GM12878 (cell line): ENCODE measurements around the gene SHC3. TPM values are rescaled to one million over a fixed set of nuclear protein-coding genes. Genes with fewer than 3 reads are reported as not detected.

Experiments
- ATAC-seq: fragments of 200-7000 bp; cut with Tn5 transposase; 3 replicates; pipeline ENCODE4 v1.9.1; 2020; ENCODE audit warnings: mild to moderate bottlenecking, moderate library complexity
- BruUV-seq: library from RNA; stranded (reverse); fragments of 400-500 nt; replicated peaks from 2 replicates; lab custom pipeline; 2021; lab: Mats Ljungman, UMichigan
- CTCF ChIA-PET: fragments of 300-600 bp; sonication (Branson Sonifier 250); formaldehyde crosslinking; extraction: SDS; loops from one replicate; lab custom pipeline; 2021; ENCODE audit warnings: inconsistent platforms; lab: Yijun Ruan, JAX
- POLR2A ChIA-PET: fragments of 350-600 bp; formaldehyde crosslinking; extraction: SDS; loops from one replicate; lab custom pipeline; 2021; ENCODE audit warnings: inconsistent platforms; lab: Charles Lee
- RAD21 ChIA-PET: fragments of 300-600 bp; sonication (Branson Sonifier 250); formaldehyde crosslinking; loops from one replicate; lab custom pipeline; 2023; ENCODE audit warnings: antibody characterized with exemption; ENCODE audit not compliant: unreplicated experiment; lab: Charles Lee
- SMC1A ChIA-PET: fragments of 300-600 bp; sonication (Branson Sonifier 250); formaldehyde crosslinking; loops from one replicate; lab custom pipeline; 2023; ENCODE audit not compliant: unreplicated experiment, uncharacterized antibody; lab: Charles Lee
- DNase-seq: peaks from one replicate; pipeline ENCODE4 v3.0.0-alpha.2; 2011; ENCODE audit warnings: low read depth, low spot score
- FAIRE-seq: peaks from 3 replicates; lab custom pipeline; 2011; peaks lifted over from hg19 to GRCh38; lab: Jason Lieb, UNC
- H2AFZ ChIP-seq: 2 replicates; pipeline ENCODE4 v1.6.0; 2011; ENCODE audit warnings: low read depth, low read length, control low read depth; ENCODE audit not compliant: control insufficient read depth
- H3K27ac ChIP-seq: 2 replicates; pipeline ENCODE4 v1.5.1; 2011; ENCODE audit warnings: control low read depth; ENCODE audit not compliant: control insufficient read depth, insufficient read depth
- H3K27me3 ChIP-seq, 2 experiments: replicated peaks in 1 of 2; 2 replicates each; pipeline versions ENCODE4 v1.6.0 to v1.6.1; 2011; ENCODE audit warnings: low read length in 1 of 2; ENCODE audit not compliant: control insufficient read depth in 2 of 2, insufficient read depth in 2 of 2
- H3K36me3 ChIP-seq, 2 experiments: 2 replicates each; pipeline ENCODE4 v1.5.1; 2011; ENCODE audit warnings: low read length in 1 of 2; ENCODE audit not compliant: control insufficient read depth in 2 of 2, insufficient read depth in 2 of 2
- H3K4me1 ChIP-seq: 2 replicates; pipeline ENCODE4 v1.6.1; 2011; ENCODE audit warnings: mild to moderate bottlenecking, low read length, moderate library complexity, mixed read lengths; ENCODE audit not compliant: control insufficient read depth, insufficient read depth
- H3K4me2 ChIP-seq: 2 replicates; pipeline ENCODE4 v1.6.0; 2011; ENCODE audit warnings: control low read depth; ENCODE audit not compliant: control insufficient read depth, insufficient read depth
- H3K4me3 ChIP-seq: fragments of 200-600 bp; sonication (generic); 2 replicates; pipeline ENCODE4 v1.5.1; 2016
- H3K79me2 ChIP-seq: 2 replicates; pipeline ENCODE4 v1.6.0; 2011; ENCODE audit warnings: low read length; ENCODE audit not compliant: control insufficient read depth, insufficient read depth
- H3K9ac ChIP-seq: 2 replicates; pipeline ENCODE4 v1.8.0; 2011; ENCODE audit warnings: low read length, control low read depth, mixed read lengths; ENCODE audit not compliant: control insufficient read depth, insufficient read depth
- H3K9me3 ChIP-seq: replicated peaks from 3 replicates; pipeline ENCODE4 v1.5.1; 2011; ENCODE audit warnings: mild to moderate bottlenecking, low read length; ENCODE audit not compliant: control insufficient read depth, insufficient read depth
- H4K20me1 ChIP-seq: 2 replicates; pipeline ENCODE4 v1.6.0; 2011; ENCODE audit not compliant: control insufficient read depth, insufficient read depth
- CREB1 ChIP-seq: IDR thresholded peaks from 2 replicates; pipeline ENCODE4 v1.6.1; 2012; ENCODE audit warnings: low read depth, mild to moderate bottlenecking, inconsistent platforms
- DPF2 ChIP-seq: fragments of 450-650 bp; IDR thresholded peaks from 2 replicates; pipeline ENCODE4 v1.6.1; 2017; ENCODE audit warnings: mild to moderate bottlenecking
- EGR1 ChIP-seq, 2 experiments: IDR thresholded peaks; 1 replicate in 1 of 2; 2 replicates in 1 of 2; pipeline ENCODE4 v1.6.1; 2011 to 2012; ENCODE audit warnings: low read depth in 2 of 2, low read length in 2 of 2, borderline replicate concordance in 1 of 2, mild to moderate bottlenecking in 1 of 2, moderate library complexity in 1 of 2
- HSF1 ChIP-seq: fragments of 150-350 bp; IDR thresholded peaks from 2 replicates; pipeline ENCODE4 v1.6.1; 2014; ENCODE audit warnings: mild to moderate bottlenecking, low read depth, low read length
- IKZF1 ChIP-seq: fragments of 450-650 bp; conservative IDR thresholded peaks from 2 replicates; pipeline ENCODE4 v1.6.1; 2017; ENCODE audit warnings: antibody characterized with exemption, mild to moderate bottlenecking
- MEF2B ChIP-seq: fragments of 450-650 bp; IDR thresholded peaks from 2 replicates; pipeline ENCODE4 v1.6.1; 2018; ENCODE audit warnings: mild to moderate bottlenecking, moderate library complexity; ENCODE audit not compliant: partially characterized antibody, poor library complexity, severe bottlenecking
- NFIC ChIP-seq: IDR thresholded peaks from 2 replicates; pipeline ENCODE4 v1.6.1; 2012; ENCODE audit warnings: low read depth, mild to moderate bottlenecking, inconsistent platforms, low read length, moderate library complexity
- NR2C1 ChIP-seq: fragments of 450-650 bp; IDR thresholded peaks from 2 replicates; pipeline ENCODE4 v1.6.1; 2017; ENCODE audit warnings: antibody characterized with exemption, mild to moderate bottlenecking, moderate library complexity
- NR2F1 ChIP-seq: fragments of 450-650 bp; conservative IDR thresholded peaks from 2 replicates; pipeline ENCODE4 v1.6.1; 2017; ENCODE audit warnings: mild to moderate bottlenecking
- RB1 ChIP-seq: fragments of 450-650 bp; formaldehyde crosslinking; IDR thresholded peaks from 2 replicates; pipeline ENCODE4 v1.6.1; 2017; ENCODE audit warnings: mild to moderate bottlenecking, borderline replicate concordance
- SMC3 ChIP-seq: IDR thresholded peaks from 2 replicates; pipeline ENCODE4 v1.6.1; 2011; ENCODE audit warnings: low read length, improper control_type of control experiment, borderline replicate concordance
- SPI1 ChIP-seq: IDR thresholded peaks from 2 replicates; pipeline ENCODE4 v1.6.1; 2011; ENCODE audit warnings: low read depth, mild to moderate bottlenecking, low read length, moderate library complexity, borderline replicate concordance; ENCODE audit not compliant: insufficient read depth
- SUZ12 ChIP-seq: fragments of 200-600 bp; sonication (generic); IDR thresholded peaks from one replicate; pipeline ENCODE4 v1.6.1; 2018; ENCODE audit warnings: antibody characterized with exemption, mild to moderate bottlenecking; ENCODE audit not compliant: unreplicated experiment
- TARDBP ChIP-seq: IDR thresholded peaks from 2 replicates; pipeline ENCODE4 v1.6.1; 2016; ENCODE audit warnings: borderline replicate concordance
- ZNF207 ChIP-seq: fragments of 450-650 bp; IDR thresholded peaks from 2 replicates; pipeline ENCODE4 v1.6.1; 2014; ENCODE audit warnings: antibody characterized with exemption, mild to moderate bottlenecking, borderline replicate concordance
- ZNF384 ChIP-seq: IDR thresholded peaks from 2 replicates; pipeline ENCODE4 v1.6.1; 2012; ENCODE audit warnings: low read depth, mild to moderate bottlenecking, low read length, improper control_type of control experiment, borderline replicate concordance
- WGBS: methylation state at CpG from one replicate; pipeline ENCODE4 v1.1.6; 2016; ENCODE audit warnings: low lambda C conversion rate; ENCODE audit not compliant: insufficient replicate concordance, insufficient coverage; ENCODE audit errors: missing lambda C conversion rate; 5-methylcytosine and 5-hydroxymethylcytosine counted together
- in situ Hi-C: fragments of 300-500 bp; cut with MboI; formaldehyde crosslinking; loops from 9 replicates; pipeline ENCODE4 v1.14.3; 2018; ENCODE audit warnings: mixed read lengths
- intact Hi-C: fragments of 100-400 bp; cut with micrococcal nuclease; formaldehyde crosslinking; loops from one replicate; pipeline ENCODE4 v1.14.2; 2022; ENCODE audit not compliant: unreplicated experiment
- polyA plus RNA-seq, 11 experiments: library from polyadenylated mRNA; depleted of rRNA in 4 of 11; unstranded in 6 of 11; stranded (reverse) in 5 of 11; fragments of >200 nt; fragmentation: Nextera tagmentation in 4 of 11; fragmentation: Illumina TruSeq in 1 of 11; extraction: Ambion mirVana in 4 of 11; extraction: Trizol in 1 of 11; gene quantifications; 1 replicate in 1 of 11; 2 replicates in 10 of 11; pipeline versions ENCODE4 v1.2.1 to v1.2.3, GENCODE V29; 2011 to 2016; ENCODE audit warnings: inconsistent platforms in 2 of 11, missing spikeins in 2 of 11, low read depth in 1 of 11
- total RNA-seq, 4 experiments: library from RNA; depleted of rRNA in 3 of 4; stranded (reverse); fragments of >200 nt in 3 of 4; fragmentation: Illumina TruSeq in 1 of 4; extraction: Trizol in 1 of 4; gene quantifications; 2 replicates each; pipeline versions ENCODE4 v1.2.1 to v1.2.3, GENCODE V29; 2013 to 2021
- TF ChIP-seq, protein P1 (sequence below): fragments of 450-650 bp; IDR thresholded peaks from 2 replicates; pipeline ENCODE4 v1.6.1; 2017; ENCODE audit warnings: antibody characterized with exemption, mild to moderate bottlenecking, moderate library complexity
- TF ChIP-seq, protein P2 (sequence below): fragments of 450-650 bp; IDR thresholded peaks from 2 replicates; pipeline ENCODE4 v1.6.1; 2016; ENCODE audit warnings: mild to moderate bottlenecking

SHC3 gene
- total and polyA plus RNA-seq, 10 of the 15 experiments (the other 5 are each of a cell fraction or from before 2014, with no cell fraction given) = 0.01 to 0.06 TPM; not detected in 8

DNA sequence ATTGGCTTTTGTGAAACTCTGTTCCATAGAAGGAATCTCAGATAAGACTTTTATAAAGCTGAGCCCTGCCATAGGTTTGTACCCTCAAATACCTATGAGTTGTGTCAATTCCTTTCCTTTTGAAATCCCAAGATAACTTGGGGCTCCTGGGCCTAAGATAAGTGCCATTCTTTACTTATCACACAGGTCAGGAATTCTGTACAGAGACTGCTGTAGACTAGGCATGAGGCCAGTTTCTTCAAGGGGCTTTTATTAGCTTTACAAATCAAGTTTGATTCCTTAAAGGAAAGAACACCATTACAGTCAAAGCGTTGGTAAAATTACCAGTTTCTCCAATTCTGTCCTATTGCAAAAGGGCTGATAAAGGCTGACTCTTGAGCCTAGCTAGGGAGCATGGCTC, 39.2 kb downstream of the SHC3 start (continued):
- TF ChIP-seq RB1 = no peak
- TF ChIP-seq NR2F1 = no peak
- no peak for TF ChIP-seq ZNF207
- TF ChIP-seq, protein P1, sequence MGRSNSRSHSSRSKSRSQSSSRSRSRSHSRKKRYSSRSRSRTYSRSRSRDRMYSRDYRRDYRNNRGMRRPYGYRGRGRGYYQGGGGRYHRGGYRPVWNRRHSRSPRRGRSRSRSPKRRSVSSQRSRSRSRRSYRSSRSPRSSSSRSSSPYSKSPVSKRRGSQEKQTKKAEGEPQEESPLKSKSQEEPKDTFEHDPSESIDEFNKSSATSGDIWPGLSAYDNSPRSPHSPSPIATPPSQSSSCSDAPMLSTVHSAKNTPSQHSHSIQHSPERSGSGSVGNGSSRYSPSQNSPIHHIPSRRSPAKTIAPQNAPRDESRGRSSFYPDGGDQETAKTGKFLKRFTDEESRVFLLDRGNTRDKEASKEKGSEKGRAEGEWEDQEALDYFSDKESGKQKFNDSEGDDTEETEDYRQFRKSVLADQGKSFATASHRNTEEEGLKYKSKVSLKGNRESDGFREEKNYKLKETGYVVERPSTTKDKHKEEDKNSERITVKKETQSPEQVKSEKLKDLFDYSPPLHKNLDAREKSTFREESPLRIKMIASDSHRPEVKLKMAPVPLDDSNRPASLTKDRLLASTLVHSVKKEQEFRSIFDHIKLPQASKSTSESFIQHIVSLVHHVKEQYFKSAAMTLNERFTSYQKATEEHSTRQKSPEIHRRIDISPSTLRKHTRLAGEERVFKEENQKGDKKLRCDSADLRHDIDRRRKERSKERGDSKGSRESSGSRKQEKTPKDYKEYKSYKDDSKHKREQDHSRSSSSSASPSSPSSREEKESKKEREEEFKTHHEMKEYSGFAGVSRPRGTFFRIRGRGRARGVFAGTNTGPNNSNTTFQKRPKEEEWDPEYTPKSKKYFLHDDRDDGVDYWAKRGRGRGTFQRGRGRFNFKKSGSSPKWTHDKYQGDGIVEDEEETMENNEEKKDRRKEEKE = no peak
- TF ChIP-seq SMC3 = no peak
- no peak for TF ChIP-seq NFIC
- TF ChIP-seq, all 136 proteins: peak for 0

DNA sequence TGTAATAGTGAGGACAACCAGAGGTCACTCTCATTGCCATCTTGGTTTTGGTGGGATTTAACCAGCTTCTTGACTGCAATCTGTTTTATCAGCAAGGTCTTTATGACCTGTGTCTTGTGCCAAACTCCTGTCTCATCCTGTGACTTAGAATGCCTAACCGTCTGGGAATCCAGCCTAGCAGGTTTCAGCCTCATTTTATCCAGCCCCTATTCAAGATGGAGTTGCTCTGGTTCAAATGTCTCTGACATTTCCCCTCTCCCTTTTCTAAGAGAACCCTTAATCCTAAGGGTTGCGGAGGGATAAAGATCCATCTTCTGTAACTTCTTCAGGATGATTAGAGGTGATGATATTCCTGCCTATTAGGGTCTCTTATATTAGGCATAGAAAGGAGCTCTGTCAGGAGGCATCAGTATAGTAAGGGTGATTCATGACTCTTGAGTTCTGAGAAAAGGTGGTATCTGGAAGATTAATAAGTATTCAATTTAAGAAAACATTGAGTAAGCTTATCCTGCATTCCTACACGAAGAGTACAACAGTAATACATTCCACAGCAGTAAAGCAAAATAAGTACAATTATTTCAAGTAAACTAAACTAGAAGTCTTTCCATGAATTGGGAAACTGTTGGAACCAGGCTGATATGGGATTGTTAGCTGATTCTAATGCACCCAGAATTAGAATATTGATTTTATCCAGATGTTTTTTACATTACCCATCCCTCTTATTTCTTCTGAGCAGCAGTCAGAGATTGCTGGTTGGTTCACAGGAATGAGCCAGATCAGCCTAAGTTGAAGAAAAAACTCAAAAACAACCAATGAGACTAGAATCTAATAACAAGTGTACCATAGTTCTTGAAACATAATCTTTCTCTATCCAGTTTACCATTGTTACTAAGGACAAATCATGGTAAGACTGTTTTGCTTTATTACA, 39.9 kb downstream of the SHC3 start:
- intact Hi-C loops = no loop called here
- H4K20me1 ChIP-seq = no peaks in the 10 kb centered on the region
- RAD21 ChIA-PET = no interaction called here
- no peaks in the 10 kb centered on the region for H3K9me3 ChIP-seq
- H3K36me3 ChIP-seq = no peaks in the 10 kb centered on the region
- in situ Hi-C loops = no loop called here
- 38% methylated on average over 3 of the region's 3 CpGs for WGBS
- DNase-seq (no peak), FAIRE-seq (no peak), ATAC-seq (no peak)
- H3K27me3 ChIP-seq = no peaks in the 10 kb centered on the region
- no TSS peak for BruUV-seq
- SMC1A ChIA-PET = no interaction called here
- H3K4me3 ChIP-seq = no peak overlapping the region
- H2AFZ ChIP-seq = no peak overlapping the region
- no peaks in the 10 kb centered on the region for H3K79me2 ChIP-seq
- H3K4me1 ChIP-seq = no peaks in the 10 kb centered on the region
- no peak overlapping the region for H3K4me2 ChIP-seq
- CTCF ChIA-PET = no interaction called here
- POLR2A ChIA-PET = no interaction called here
- no peak overlapping the region for H3K27ac ChIP-seq
- no peak overlapping the region for H3K9ac ChIP-seq
- TF ChIP-seq SUZ12 (no peak), MEF2B (no peak), DPF2 (no peak), HSF1 (no peak), EGR1 (IDR thresholded peaks at IDR 0.05; ENCODE audit: borderline replicate concordance in 1 of 2, low read depth in 2 of 2, low read length in 2 of 2) (no peak), NR2C1 (no peak), TARDBP (no peak), IKZF1 (no peak), CREB1 (no peak), SPI1 (no peak), ZNF384 (no peak), RB1 (no peak)
- TF ChIP-seq, protein P2, sequence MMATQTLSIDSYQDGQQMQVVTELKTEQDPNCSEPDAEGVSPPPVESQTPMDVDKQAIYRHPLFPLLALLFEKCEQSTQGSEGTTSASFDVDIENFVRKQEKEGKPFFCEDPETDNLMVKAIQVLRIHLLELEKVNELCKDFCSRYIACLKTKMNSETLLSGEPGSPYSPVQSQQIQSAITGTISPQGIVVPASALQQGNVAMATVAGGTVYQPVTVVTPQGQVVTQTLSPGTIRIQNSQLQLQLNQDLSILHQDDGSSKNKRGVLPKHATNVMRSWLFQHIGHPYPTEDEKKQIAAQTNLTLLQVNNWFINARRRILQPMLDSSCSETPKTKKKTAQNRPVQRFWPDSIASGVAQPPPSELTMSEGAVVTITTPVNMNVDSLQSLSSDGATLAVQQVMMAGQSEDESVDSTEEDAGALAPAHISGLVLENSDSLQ = no peak
